Measurements from ENCODE around the gene SLC17A9. TPM values are rescaled to one million over a fixed set of nuclear protein-coding genes. Genes with fewer than 3 reads are reported as not detected.

SLC17A9 gene
- total RNA-seq, 1 experiment from 2014 or later: 37.6 TPM

- Histone ChIP-seq H3K4me3 (replicated peaks in 1 of 2; ENCODE audit: low read depth in 1 of 2, low read length in 2 of 2) (no peak overlapping the region), H4K20me1 (ENCODE audit: insufficient read depth) (no peaks in the 10 kb centered on the region), H2AFZ (ENCODE audit: low read depth, low read length, poor library complexity, severe bottlenecking) (no peak overlapping the region), H3K27ac (ENCODE audit: low read depth, low read length) (no peak overlapping the region), H3K27me3 (ENCODE audit: insufficient read depth, low read length) (no peaks in the 10 kb centered on the region), H3K9me2 (ENCODE audit: insufficient read depth) (no peaks in the 10 kb centered on the region), H3K36me3 (ENCODE audit: control insufficient read depth in 1 of 2, insufficient read depth in 2 of 2, low read length in 2 of 2) (peaks cover 0 to 8% of the 10 kb centered on the region in 2 experiments; a peak in 1 of 4 replicates), H3K4me2 (ENCODE audit: low read length) (no peak overlapping the region), H3K4me1 (ENCODE audit: control insufficient read depth in 1 of 2, insufficient read depth in 2 of 2, low read length in 2 of 2) (no peaks in the 10 kb centered on the region), H3K9ac (ENCODE audit: low read length) (no peak overlapping the region), H3K79me2 (ENCODE audit: insufficient read depth, low read length) (no peaks in the 10 kb centered on the region), H3K9me3 (ENCODE audit: control insufficient read depth in 1 of 2, insufficient read depth in 1 of 2, low read depth in 1 of 2, low read length in 2 of 2) (no peaks in the 10 kb centered on the region)
- ATAC-seq (no peak), DNase-seq (ENCODE audit: low read depth, low spot score) (no peak)
- POLR2A ChIA-PET: no interaction called here
- intact Hi-C loops (cut with micrococcal nuclease): no loop called here
- TF ChIP-seq POLR2A (IDR thresholded peaks at IDR 0.05; ENCODE audit: borderline replicate concordance, extremely low read depth, insufficient read depth, insufficient read length) (no peak), ZNF274 (IDR thresholded peaks at IDR 0.05; ENCODE audit: low read depth, low read length) (no peak), TCF7L2 (IDR thresholded peaks at IDR 0.05; ENCODE audit: borderline replicate concordance, extremely low read depth, insufficient read depth, insufficient read length) (no peak)
- TF ChIP-seq, protein P1, sequence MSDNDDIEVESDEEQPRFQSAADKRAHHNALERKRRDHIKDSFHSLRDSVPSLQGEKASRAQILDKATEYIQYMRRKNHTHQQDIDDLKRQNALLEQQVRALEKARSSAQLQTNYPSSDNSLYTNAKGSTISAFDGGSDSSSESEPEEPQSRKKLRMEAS (IDR thresholded peaks at IDR 0.05): no peak
- RAD21 ChIA-PET (ENCODE audit: low non-redundant PET in 1 of 2, low total read pairs in 2 of 2, uncharacterized antibody in 2 of 2, unreplicated experiment in 2 of 2): no interaction called here
- no TSS peak for BruUV-seq (replicated peaks)
- CTCF ChIA-PET: no interaction called here
These were observed 12.2 kb downstream of the SLC17A9 start for GRCh38 chr20:62964700-62965099.

DNA sequence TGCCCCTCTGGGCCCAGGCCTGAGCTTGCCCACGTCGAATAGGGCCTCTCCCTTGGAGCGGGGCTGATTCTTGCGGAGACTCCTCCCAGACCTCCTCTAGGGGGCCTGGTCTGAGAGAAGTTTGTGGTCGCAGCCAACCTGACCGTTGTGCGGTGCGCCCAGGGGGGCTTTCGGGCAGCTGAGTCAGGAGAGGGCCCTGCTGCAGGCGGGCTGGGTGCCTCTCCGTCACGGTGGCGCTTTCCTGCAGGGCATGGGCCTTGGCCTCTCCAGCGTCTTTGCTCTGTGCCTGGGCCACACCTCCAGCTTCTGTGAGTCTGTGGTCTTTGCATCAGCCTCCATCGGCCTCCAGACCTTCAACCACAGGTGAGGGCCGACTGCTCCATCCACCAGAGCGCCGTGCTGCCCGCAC is 12.9 kb downstream of the SLC17A9 start:
- Histone ChIP-seq H3K4me3 (replicated peaks in 1 of 2; ENCODE audit: low read depth in 1 of 2, low read length in 2 of 2) (no peak overlapping the region), H3K9me3 (ENCODE audit: control insufficient read depth in 1 of 2, insufficient read depth in 1 of 2, low read depth in 1 of 2, low read length in 2 of 2) (no peaks in the 10 kb centered on the region), H3K9me2 (ENCODE audit: insufficient read depth) (no peaks in the 10 kb centered on the region), H3K27ac (ENCODE audit: low read depth, low read length) (no peak overlapping the region), H3K27me3 (ENCODE audit: insufficient read depth, low read length) (no peaks in the 10 kb centered on the region), H2AFZ (ENCODE audit: low read depth, low read length, poor library complexity, severe bottlenecking) (no peak overlapping the region), H3K36me3 (ENCODE audit: control insufficient read depth in 1 of 2, insufficient read depth in 2 of 2, low read length in 2 of 2) (peaks cover 0 to 8% of the 10 kb centered on the region in 2 experiments; a peak in 1 of 4 replicates), H3K4me2 (ENCODE audit: low read length) (no peak overlapping the region), H3K9ac (ENCODE audit: low read length) (no peak overlapping the region), H3K79me2 (ENCODE audit: insufficient read depth, low read length) (no peaks in the 10 kb centered on the region), H4K20me1 (ENCODE audit: insufficient read depth) (no peaks in the 10 kb centered on the region), H3K4me1 (ENCODE audit: control insufficient read depth in 1 of 2, insufficient read depth in 2 of 2, low read length in 2 of 2) (no peaks in the 10 kb centered on the region)
- no peak for DNase-seq (ENCODE audit: low read depth, low spot score)
- POLR2A ChIA-PET: no interaction called here
- BruUV-seq (replicated peaks): no TSS peak
- CTCF ChIA-PET: no interaction called here
- RAD21 ChIA-PET (ENCODE audit: low non-redundant PET in 1 of 2, low total read pairs in 2 of 2, uncharacterized antibody in 2 of 2, unreplicated experiment in 2 of 2): no interaction called here
- ATAC-seq: no peak
- intact Hi-C loops (cut with micrococcal nuclease): no loop called here
- TF ChIP-seq ZNF274 (IDR thresholded peaks at IDR 0.05; ENCODE audit: low read depth, low read length) (no peak), FOSL1 (IDR thresholded peaks at IDR 0.05; ENCODE audit: low read depth) (no peak), CBX3 (IDR thresholded peaks at IDR 0.05; ENCODE audit: low read depth) (no peak), SRF (IDR thresholded peaks at IDR 0.05; ENCODE audit: low read depth) (no peak), POLR2AphosphoS5 (IDR thresholded peaks at IDR 0.05; ENCODE audit: low read depth, low read length) (no peak), EGR1 (IDR thresholded peaks at IDR 0.05; ENCODE audit: low read depth) (no peak), ELF1 (IDR thresholded peaks at IDR 0.05; ENCODE audit: borderline replicate concordance, low read depth) (no peak), SP1 (IDR thresholded peaks at IDR 0.05; ENCODE audit: low read depth) (no peak), REST (IDR thresholded peaks at IDR 0.05; ENCODE audit: low read depth) (no peak), TCF7L2 (IDR thresholded peaks at IDR 0.05; ENCODE audit: borderline replicate concordance, extremely low read depth, insufficient read depth, insufficient read length) (no peak), ZFX (IDR thresholded peaks at IDR 0.05) (no peak), YY1 (IDR thresholded peaks at IDR 0.05; ENCODE audit: extremely low read depth, insufficient replicate concordance, low read depth, low read length) (no peak), EZH2phosphoT487 (IDR thresholded peaks at IDR 0.05; ENCODE audit: borderline replicate concordance) (no peak), POLR2A (IDR thresholded peaks at IDR 0.05; ENCODE audit: borderline replicate concordance, extremely low read depth, insufficient read depth, insufficient read length) (no peak), EZH2 (IDR thresholded peaks at IDR 0.05) (no peak)
- TF ChIP-seq, protein P1 (IDR thresholded peaks at IDR 0.05): no peak
